Neural cell (in vitro differentiated cells): Measurements from ENCODE around the gene CD99. TPM values are rescaled to one million over a fixed set of nuclear protein-coding genes. Genes with fewer than 3 reads are reported as not detected.
"Not testable (repeated sequence)": the region's sequence is repeated elsewhere in the genome, so short reads cannot be mapped to it uniquely, and the experiment has no call there.

Experiments used
- H2AFZ ChIP-seq: fragments of 200-600, 300-800 bp; sonication (generic), shearing (Covaris generic); 2 replicates; pipeline ENCODE4 v1.6.0; 2014; ENCODE audit warnings: low read depth, mild to moderate bottlenecking, antibody characterized with exemption, low read length, moderate library complexity
- H3F3A ChIP-seq: fragments of 200-600 bp; shearing (Covaris generic); 2 replicates; pipeline ENCODE4 v1.6.1; 2016; ENCODE audit warnings: mild to moderate bottlenecking, moderate library complexity, mixed read lengths, antibody characterized with exemption, low read length; ENCODE audit not compliant: insufficient read depth, poor library complexity, severe bottlenecking
- H3K27ac ChIP-seq: fragments of 200-600, 300-800 bp; sonication (generic), shearing (Covaris generic); 2 replicates; pipeline ENCODE4 v1.5.1; 2014; ENCODE audit warnings: mild to moderate bottlenecking, low read length, moderate library complexity
- H3K27me3 ChIP-seq: fragments of 300-800, 200-600 bp; sonication (generic), shearing (Covaris generic); 2 replicates; pipeline ENCODE4 v1.6.0; 2014; ENCODE audit warnings: mild to moderate bottlenecking, low read depth, low read length, moderate library complexity; ENCODE audit not compliant: insufficient read depth
- H3K36me3 ChIP-seq: fragments of 300-800, 200-600 bp; sonication (generic), shearing (Covaris generic); 2 replicates; pipeline ENCODE4 v1.5.1; 2014; ENCODE audit warnings: mild to moderate bottlenecking, antibody characterized with exemption, low read length, moderate library complexity; ENCODE audit not compliant: insufficient read depth
- H3K4me2 ChIP-seq: fragments of 300-800, 200-600 bp; sonication (generic), shearing (Covaris generic); 2 replicates; pipeline ENCODE4 v1.6.0; 2014; ENCODE audit warnings: mild to moderate bottlenecking, low read length
- H3K4me3 ChIP-seq: fragments of 300-800, 200-600 bp; sonication (generic), shearing (Covaris generic); 2 replicates; pipeline ENCODE4 v1.5.1; 2014; ENCODE audit warnings: mild to moderate bottlenecking, low read length, moderate library complexity
- H3K79me2 ChIP-seq: fragments of 200-600 bp; shearing (Covaris generic); replicated peaks from 2 replicates; pipeline ENCODE4 v1.6.0; 2014; ENCODE audit warnings: mild to moderate bottlenecking, low read length, moderate library complexity; ENCODE audit not compliant: insufficient read depth
- H3K9ac ChIP-seq: fragments of 300-800, 200-600 bp; sonication (generic), shearing (Covaris generic); 2 replicates; pipeline ENCODE4 v1.6.1; 2016; ENCODE audit warnings: mild to moderate bottlenecking, low read length, mixed read lengths
- H3K9me2 ChIP-seq: fragments of 200-600 bp; shearing (Covaris generic); 2 replicates; pipeline ENCODE4 v1.6.1; 2016; ENCODE audit warnings: mild to moderate bottlenecking, low read length, mixed read lengths; ENCODE audit not compliant: insufficient read depth
- H3K9me3 ChIP-seq: fragments of 200-600, 300-800 bp; sonication (generic), shearing (Covaris generic); 2 replicates; pipeline ENCODE4 v1.6.1; 2016; ENCODE audit warnings: mild to moderate bottlenecking, mixed run types, low read length, moderate library complexity, mixed read lengths
- H4K20me1 ChIP-seq: fragments of 200-600 bp; shearing (Covaris generic); 2 replicates; pipeline ENCODE4 v1.6.1; 2016; ENCODE audit warnings: mild to moderate bottlenecking, mixed run types; ENCODE audit not compliant: insufficient read depth
- CTCF ChIP-seq: fragments of 450-650 bp; IDR thresholded peaks from 2 replicates; pipeline ENCODE4 v1.5.1; 2014; ENCODE audit warnings: antibody characterized with exemption, mild to moderate bottlenecking, moderate library complexity; ENCODE audit not compliant: poor library complexity, severe bottlenecking
- EP300 ChIP-seq: fragments of 450-650 bp; conservative IDR thresholded peaks from 2 replicates; pipeline ENCODE4 v1.6.1; 2014; ENCODE audit warnings: antibody characterized with exemption, mild to moderate bottlenecking, moderate library complexity; ENCODE audit not compliant: poor library complexity, severe bottlenecking
- EZH2 ChIP-seq: fragments of 200-600, 300-800 bp; shearing (Covaris generic), sonication (generic); IDR thresholded peaks from 2 replicates; pipeline ENCODE4 v1.6.1; 2014; ENCODE audit warnings: antibody characterized with exemption, low read length, borderline replicate concordance, mild to moderate bottlenecking; ENCODE audit not compliant: insufficient read depth, poor library complexity, severe bottlenecking
- MXI1 ChIP-seq: fragments of 450-650 bp; conservative IDR thresholded peaks from 2 replicates; pipeline ENCODE4 v1.6.1; 2014; ENCODE audit warnings: antibody characterized with exemption, mild to moderate bottlenecking; ENCODE audit not compliant: poor library complexity, severe bottlenecking
- POLR2AphosphoS5 ChIP-seq: IDR thresholded peaks from 2 replicates; pipeline ENCODE4 v1.6.1; 2012
- RAD21 ChIP-seq: fragments of 450-650 bp; conservative IDR thresholded peaks from 2 replicates; pipeline ENCODE4 v1.6.1; 2014; ENCODE audit warnings: antibody characterized with exemption, mild to moderate bottlenecking, moderate library complexity
- REST ChIP-seq: IDR thresholded peaks from 2 replicates; pipeline ENCODE4 v1.6.1; 2012; ENCODE audit warnings: borderline replicate concordance
- SMC3 ChIP-seq: fragments of 450-650 bp; conservative IDR thresholded peaks from 2 replicates; pipeline ENCODE4 v1.6.1; 2014; ENCODE audit warnings: antibody characterized with exemption, mild to moderate bottlenecking, moderate library complexity; ENCODE audit not compliant: poor library complexity
- TAF1 ChIP-seq: IDR thresholded peaks from 2 replicates; pipeline ENCODE4 v1.6.1; 2012; ENCODE audit warnings: low read depth
- polyA plus RNA-seq: library from polyadenylated mRNA; depleted of rRNA; stranded (reverse); fragments of >200 nt; gene quantifications from 2 replicates; pipeline ENCODE4 v1.2.3, GENCODE V29; 2014

CD99 gene
- polyA plus RNA-seq, 1 donor from 2014 or later: 6.6 TPM

GRCh38 chrX:2752441-2752840, 61.3 kb downstream of the CD99 start:
- H3F3A ChIP-seq, H3K4me2 ChIP-seq, H3K36me3 ChIP-seq, H3K79me2 ChIP-seq, H2AFZ ChIP-seq, H3K9ac ChIP-seq, H3K4me3 ChIP-seq, H3K9me2 ChIP-seq, H3K27ac ChIP-seq, H4K20me1 ChIP-seq, H3K27me3 ChIP-seq, H3K9me3 ChIP-seq: not testable (repeated sequence)

GRCh38 chrX:2755163-2755715, 64.1 kb downstream of the CD99 start:
- H3K79me2 ChIP-seq, H3K4me3 ChIP-seq, H3K27ac ChIP-seq, H3K9ac ChIP-seq, H2AFZ ChIP-seq, H3K27me3 ChIP-seq, H3K4me2 ChIP-seq, H3K9me2 ChIP-seq, H4K20me1 ChIP-seq, H3K9me3 ChIP-seq, H3K36me3 ChIP-seq, H3F3A ChIP-seq: not testable (repeated sequence)

GRCh38 chrX:2756548-2756947, 65.5 kb downstream of the CD99 start:
- no peak for TF ChIP-seq POLR2AphosphoS5
- TF ChIP-seq TAF1: no peak
- TF ChIP-seq EP300: no peak
- TF ChIP-seq SMC3: no peak
- TF ChIP-seq RAD21: no peak
- no peak for TF ChIP-seq CTCF
- no peak for TF ChIP-seq REST
- TF ChIP-seq EZH2: no peak
- no peak for TF ChIP-seq MXI1
- no peaks in the 10 kb centered on the region for H3K79me2 ChIP-seq
- no peaks in the 10 kb centered on the region for H4K20me1 ChIP-seq

More at GRCh38 chrX:2756548-2756947, 65.5 kb downstream of the CD99 start:
- Histone ChIP-seq H3K36me3 (no peaks in the 10 kb centered on the region), H3F3A (no peaks in the 10 kb centered on the region), H3K4me2 (no peak overlapping the region), H3K9ac (no peak overlapping the region), H3K27ac (no peak overlapping the region), H3K9me2 (no peaks in the 10 kb centered on the region), H3K27me3 (no peaks in the 10 kb centered on the region), H3K4me3 (no peak overlapping the region), H3K9me3 (no peaks in the 10 kb centered on the region), H2AFZ (no peak overlapping the region)
